A172 (cell line): Measurements from ENCODE around the gene TAT. TPM values are rescaled to one million over a fixed set of nuclear protein-coding genes. Genes with fewer than 3 reads are reported as not detected.
"Not testable (repeated sequence)": the region's sequence is repeated elsewhere in the genome, so short reads cannot be mapped to it uniquely, and the experiment has no call there.

Experiments
- DNase-seq: peaks from one replicate; pipeline ENCODE4 v3.0.0-alpha.2; 2015; ENCODE audit warnings: low spot score
- total RNA-seq: library from RNA; depleted of rRNA; stranded (reverse); fragments of >200 nt; shearing (Covaris generic); gene quantifications from 2 replicates; pipeline ENCODE4 v1.2.3, GENCODE V29; 2014; rRNA removed

Gene TAT
- not detected in 2 replicates for total RNA-seq

- no peak for DNase-seq
Observed at GRCh38 chr16:71576971-71577370, at the start of gene TAT. Gene TAT, minus strand, starts transcription at chr16:71577092. Its CDS starts 677 bp downstream, at chr16:71576415.

DNA sequence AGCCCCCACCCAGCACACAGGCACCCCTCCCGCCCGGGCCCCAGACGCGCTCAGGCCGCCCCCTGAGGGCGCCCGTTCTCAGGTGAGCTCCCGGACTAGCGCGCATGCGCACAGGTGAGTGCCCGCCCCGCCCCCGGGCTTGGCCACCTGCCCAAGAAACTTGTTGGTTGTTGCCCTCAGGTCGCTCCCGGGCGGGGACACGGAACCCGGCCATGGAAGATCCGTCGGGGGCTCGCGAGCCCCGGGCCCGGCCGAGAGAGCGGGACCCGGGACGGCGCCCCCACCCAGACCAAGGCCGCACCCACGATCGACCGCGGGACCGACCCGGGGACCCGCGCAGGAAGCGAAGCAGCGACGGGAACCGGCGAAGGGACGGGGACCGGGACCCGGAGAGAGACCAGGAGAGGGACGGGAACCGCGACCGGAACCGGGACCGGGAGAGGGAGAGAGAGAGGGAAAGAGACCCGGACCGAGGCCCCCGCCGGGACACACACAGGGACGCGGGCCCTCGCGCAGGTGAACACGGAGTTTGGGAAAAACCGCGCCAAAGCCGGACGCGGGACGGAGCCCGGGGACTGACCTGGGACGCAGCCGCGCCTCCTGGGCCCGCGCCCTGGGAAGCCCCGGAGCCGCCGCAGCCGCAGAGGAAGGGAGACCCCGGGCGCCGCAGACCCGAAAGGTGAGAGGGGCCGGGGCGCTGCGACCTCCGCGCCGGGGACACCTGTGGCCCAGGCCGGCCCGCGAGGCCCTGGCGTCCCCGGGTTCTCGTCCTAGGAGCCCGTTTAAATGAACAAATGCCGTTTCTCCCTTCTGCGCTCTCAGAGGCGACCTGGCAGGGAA is 49.3 kb upstream of the TAT start, which contains the start of gene MARVELD3:
TSS of gene MARVELD3 (plus strand) at position 167 of the 840 bp plus-strand sequence. CDS start at position 213, 46 bp downstream.
- no peak for DNase-seq

DNA sequence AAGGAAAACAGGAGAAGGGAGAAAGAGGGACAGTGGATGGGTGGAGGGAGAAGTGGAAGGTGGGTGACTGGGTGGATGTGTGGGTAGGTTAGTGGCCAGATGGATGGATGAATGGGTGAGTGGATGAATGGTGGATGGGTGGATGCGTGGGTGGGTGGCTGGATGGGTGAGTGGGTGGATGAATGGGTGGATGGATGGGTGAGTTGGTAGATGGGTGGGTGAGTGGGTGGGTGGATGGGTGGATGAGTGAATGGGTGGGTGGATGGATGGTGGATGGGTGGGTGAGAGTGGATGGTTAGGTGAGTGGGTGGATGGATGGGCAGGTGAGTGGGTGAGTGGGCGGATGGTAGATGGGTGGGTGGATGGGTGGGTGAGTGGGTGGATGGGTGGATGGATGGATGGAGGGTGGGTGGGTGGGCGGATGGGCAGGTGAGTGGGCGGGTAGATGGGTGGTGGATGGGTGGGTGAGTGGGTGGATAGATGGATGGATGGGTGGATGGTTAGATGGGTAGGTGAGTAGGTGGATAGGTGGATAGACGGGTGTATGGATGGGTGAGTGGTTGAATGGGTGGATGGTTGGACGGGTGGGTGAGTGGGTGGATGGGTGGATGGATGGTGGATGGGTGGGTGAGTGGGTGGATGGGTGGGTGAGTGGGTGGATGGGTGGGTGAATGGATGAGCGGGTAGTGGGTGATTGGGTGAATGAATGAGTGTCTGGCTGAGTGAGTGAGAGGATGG is 48.4 kb upstream of the TAT start:
- DNase-seq: no peak

DNA sequence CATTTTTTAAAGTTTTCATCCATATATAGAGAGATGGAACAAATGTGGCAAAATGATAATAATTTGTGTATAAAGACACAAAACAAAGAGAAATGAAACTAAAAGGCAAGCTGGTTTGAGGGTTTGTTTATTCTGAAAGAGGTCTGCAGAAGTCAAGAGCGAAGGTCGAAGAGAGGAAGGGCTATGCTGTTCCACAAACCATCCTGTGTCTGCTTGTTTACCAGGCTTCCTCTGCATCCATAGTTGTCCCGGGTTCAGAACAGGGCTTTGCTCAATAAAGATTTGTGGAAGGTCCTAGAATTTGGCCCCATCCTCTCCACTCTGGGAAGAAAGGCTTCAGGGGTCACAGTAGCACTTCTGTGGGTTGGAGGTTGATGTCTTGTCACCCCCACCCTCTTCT is 46.7 kb upstream of the TAT start:
- no peak for DNase-seq

- DNase-seq: no peak
Observed at GRCh38 chr16:71622088-71622487, 45.2 kb upstream of the TAT start.

- DNase-seq: no peak
Observed at GRCh38 chr16:71618429-71618828, 41.5 kb upstream of the TAT start.

DNA sequence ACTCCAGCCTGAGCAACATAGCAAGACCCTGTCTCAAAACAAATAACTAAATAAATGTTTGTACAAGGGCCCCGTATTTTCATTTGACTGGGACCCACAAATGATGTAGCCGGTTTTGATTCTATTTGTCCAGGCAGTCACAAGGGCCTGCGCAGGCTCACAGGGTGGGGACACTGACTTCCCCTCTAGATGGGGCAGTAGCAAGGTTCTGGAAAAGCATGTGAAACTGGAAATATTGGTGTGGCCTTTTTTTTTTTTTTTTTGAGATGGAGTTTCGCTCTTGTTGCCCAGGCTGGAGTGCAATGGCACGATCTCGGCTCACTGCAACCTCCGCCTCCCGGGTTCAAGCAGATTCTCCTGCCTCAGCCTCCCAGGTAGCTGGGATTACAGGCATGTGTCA is 38.1 kb upstream of the TAT start:
- not testable (repeated sequence) for DNase-seq

GRCh38 chr16:71610936-71611871 is 34.3 kb upstream of the TAT start:
- DNase-seq: no peak

DNA sequence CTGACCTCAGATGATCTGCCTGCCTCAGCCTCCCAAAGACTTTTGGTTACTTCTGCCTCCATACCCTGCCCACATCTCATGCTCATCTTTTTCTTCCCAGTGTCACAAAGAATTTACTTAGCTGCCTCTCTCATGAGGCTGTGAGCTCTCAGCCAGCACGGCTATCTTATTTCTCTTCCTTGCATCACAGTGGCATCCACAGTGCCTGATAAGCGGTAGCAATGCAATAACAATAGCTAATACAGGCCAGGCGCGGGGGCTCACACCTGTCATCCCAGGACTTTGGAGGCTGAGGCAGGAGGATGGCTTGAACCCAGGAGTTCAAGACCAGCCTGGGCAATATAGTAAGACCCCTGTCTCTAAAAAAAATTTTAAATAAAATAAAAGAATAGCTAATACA is 33.6 kb upstream of the TAT start:
- DNase-seq: no peak

GRCh38 chr16:71609066-71609465 is 32.2 kb upstream of the TAT start:
- DNase-seq: no peak

- DNase-seq: no peak
Observed at GRCh38 chr16:71600822-71601221, 23.9 kb upstream of the TAT start.

- DNase-seq: not testable (repeated sequence)
Observed at GRCh38 chr16:71598426-71598825, 21.5 kb upstream of the TAT start.

GRCh38 chr16:71595340-71595826 is 18.5 kb upstream of the TAT start:
- not testable (repeated sequence) for DNase-seq

DNA sequence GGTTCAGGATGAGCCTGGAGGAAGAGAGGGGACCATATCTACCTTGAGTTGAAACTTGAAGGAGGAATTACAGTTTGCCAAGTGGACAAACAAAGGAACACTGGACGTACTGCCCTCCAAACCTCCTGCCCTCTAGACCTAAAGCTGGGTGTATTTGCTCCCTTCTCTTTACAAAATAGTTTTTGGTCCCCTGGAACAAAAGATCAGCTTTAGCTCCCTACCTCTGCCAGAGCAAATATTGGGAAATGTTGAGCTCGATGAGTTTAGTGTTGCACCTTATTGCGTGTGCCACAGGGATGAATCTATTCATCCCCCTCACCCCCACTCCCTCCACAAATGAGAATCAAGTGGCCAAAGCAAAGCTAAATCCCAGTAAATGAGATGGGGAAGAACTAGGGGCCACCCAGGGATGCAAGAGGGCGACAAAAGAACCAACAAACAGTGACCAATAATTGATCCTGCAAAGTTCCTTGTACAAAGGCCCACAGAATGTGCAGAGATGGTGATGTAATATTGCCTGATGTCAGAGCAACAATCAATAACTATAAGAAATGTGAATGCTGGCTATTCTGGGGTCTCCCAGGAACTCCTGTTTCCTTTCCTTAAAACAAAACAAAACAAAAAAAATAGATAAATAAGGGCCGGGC is 17.2 kb upstream of the TAT start:
- DNase-seq: no peak

GRCh38 chr16:71593048-71593999 is 16.4 kb upstream of the TAT start:
- no peak for DNase-seq

GRCh38 chr16:71591917-71592316 is 15.0 kb upstream of the TAT start:
- no peak for DNase-seq

GRCh38 chr16:71590584-71590983 is 13.7 kb upstream of the TAT start:
- DNase-seq: no peak

GRCh38 chr16:71590071-71590470 is 13.2 kb upstream of the TAT start:
- not testable (repeated sequence) for DNase-seq

GRCh38 chr16:71589334-71589733 is 12.4 kb upstream of the TAT start:
- not testable (repeated sequence) for DNase-seq

GRCh38 chr16:71585318-71585703 is 8.4 kb upstream of the TAT start:
- DNase-seq: no peak
